ENCODE results near the gene STUB1.
"Not testable (repeated sequence)": the region's sequence is repeated elsewhere in the genome, so short reads cannot be mapped to it uniquely, and the experiment has no call there.

Gene STUB1

DNA sequence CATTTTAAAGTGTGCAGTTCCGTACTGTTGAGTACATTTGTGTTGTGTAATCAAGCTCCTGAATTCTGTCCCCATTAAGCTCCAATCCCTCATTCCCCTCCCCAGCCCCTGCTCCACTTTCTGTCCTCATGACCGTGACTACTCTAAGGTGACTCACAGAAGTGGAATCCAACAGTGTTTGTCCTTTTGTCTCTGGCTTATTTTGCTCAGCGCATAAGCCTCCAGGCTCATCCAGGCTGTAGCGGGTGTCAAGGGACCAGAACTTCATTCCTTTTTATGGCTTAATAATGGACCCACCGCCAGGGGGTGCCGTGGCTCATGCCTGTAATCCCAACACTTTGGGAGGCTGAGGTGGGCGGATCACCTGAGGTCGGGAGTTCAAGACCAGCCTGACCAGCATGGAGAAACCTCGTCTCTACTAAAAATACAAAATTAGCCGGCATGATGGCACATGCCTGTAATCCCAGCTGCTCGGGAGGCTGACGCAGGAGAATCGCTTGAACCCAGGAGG is 32.6 kb downstream of the STUB1 start:
- not testable (repeated sequence) for H3K4me3 ChIP-seq (ENCODE audit: low read depth, low read length)
- TF ChIP-seq CTCF (conservative IDR thresholded peaks at IDR 0.05; ENCODE audit: low read depth, low read length): peak; percentile 56
- DNase-seq (ENCODE audit: low read depth): peak; percentile 93

DNA sequence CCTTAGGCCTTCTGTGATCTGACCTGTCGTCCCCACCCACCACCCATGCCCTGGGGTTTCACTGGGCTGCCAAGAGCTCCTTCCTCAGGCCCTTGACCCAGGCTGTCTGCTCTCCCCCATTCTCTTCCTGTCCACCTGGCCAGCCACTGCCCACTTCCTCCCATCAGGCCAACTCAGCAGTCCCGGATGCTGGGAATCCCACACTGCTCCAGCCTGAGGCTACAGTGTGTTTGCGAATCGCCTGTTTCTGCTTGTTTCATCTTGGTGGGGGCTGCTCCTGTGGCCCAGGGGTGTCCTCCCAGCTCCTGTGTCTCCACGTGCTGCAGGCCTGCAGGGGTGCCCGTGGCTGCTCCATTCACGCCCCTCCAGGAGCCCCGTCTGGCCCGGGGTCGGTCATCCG is 33.9 kb downstream of the STUB1 start:
- no peak for TF ChIP-seq CTCF (conservative IDR thresholded peaks at IDR 0.05; ENCODE audit: low read depth, low read length)
- H3K4me3 ChIP-seq (ENCODE audit: low read depth, low read length): no peak overlapping the region
- peak; percentile 18 for DNase-seq (ENCODE audit: low read depth)

- TF ChIP-seq CTCF (conservative IDR thresholded peaks at IDR 0.05; ENCODE audit: low read depth, low read length): no peak
- DNase-seq (ENCODE audit: low read depth): peak; percentile 88
- H3K4me3 ChIP-seq (ENCODE audit: low read depth, low read length): peak within 1 kb of the TSS; percentile 63
Observed at GRCh38 chr16:714558-715476, 34.6 kb downstream of the STUB1 start, which contains the start of gene METRN. METRN (plus strand) TSS chr16:715118; CDS start chr16:715290, 172 bp downstream.

DNA sequence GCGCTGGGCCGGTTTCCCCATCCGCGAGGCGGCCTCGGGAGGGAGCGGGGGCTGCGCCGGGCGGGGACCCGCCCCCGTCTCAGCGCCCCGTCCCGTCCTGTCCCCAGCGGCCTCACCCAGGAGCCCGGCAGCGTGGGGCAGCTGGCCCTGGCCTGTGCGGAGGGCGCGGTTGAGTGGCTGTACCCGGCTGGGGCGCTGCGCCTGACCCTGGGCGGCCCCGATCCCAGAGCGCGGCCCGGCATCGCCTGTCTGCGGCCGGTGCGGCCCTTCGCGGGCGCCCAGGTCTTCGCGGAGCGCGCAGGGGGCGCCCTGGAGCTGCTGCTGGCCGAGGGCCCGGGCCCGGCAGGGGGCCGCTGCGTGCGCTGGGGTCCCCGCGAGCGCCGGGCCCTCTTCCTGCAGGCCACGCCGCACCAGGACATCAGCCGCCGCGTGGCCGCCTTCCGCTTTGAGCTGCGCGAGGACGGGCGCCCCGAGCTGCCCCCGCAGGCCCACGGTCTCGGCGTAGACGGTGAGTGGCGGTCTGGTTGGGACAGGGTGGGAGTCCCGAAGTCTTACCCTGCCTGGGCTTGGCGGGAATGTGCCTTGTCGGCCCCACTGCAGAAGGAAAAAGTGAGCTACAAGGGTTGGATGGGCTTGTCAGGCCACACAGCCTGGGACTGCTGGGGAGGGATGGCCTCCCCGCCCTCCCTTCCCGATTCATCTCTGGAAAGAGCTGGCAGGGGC is 35.4 kb downstream of the STUB1 start:
- peak overlapping the region; percentile 63 for H3K4me3 ChIP-seq (ENCODE audit: low read depth, low read length)
- no peak for TF ChIP-seq CTCF (conservative IDR thresholded peaks at IDR 0.05; ENCODE audit: low read depth, low read length)
- peak; percentile 39 for DNase-seq (ENCODE audit: low read depth)

DNA sequence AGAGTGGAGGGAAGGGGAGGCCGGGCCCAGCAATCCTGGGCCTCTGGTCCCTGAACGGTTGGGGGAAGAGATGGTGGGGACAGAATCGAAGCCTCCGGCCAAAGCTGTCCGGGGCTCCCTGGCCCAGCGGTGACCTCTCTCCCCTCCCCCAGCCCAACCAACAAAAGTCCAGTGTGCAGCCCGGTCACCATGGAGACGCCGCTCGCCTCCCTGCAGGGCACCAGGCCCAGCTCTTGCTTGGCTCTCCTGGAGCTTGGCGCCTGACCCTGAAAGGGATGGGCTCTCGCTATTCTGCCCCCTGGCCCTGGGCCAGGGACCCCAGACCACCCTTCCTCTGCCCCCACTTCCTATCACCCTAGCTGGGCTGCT is 36.0 kb downstream of the STUB1 start:
- peak overlapping the region; percentile 63 for H3K4me3 ChIP-seq (ENCODE audit: low read depth, low read length)
- peak; percentile 68 for DNase-seq (ENCODE audit: low read depth)
- TF ChIP-seq CTCF (conservative IDR thresholded peaks at IDR 0.05; ENCODE audit: low read depth, low read length): no peak

- no peak for TF ChIP-seq CTCF (conservative IDR thresholded peaks at IDR 0.05; ENCODE audit: low read depth, low read length)
- H3K4me3 ChIP-seq (ENCODE audit: low read depth, low read length): no peak overlapping the region
- DNase-seq (ENCODE audit: low read depth): no peak
Observed at GRCh38 chr16:716768-717325, 36.6 kb downstream of the STUB1 start.
